Type B pancreatic cell (in vitro differentiated cells): ENCODE data around the gene CIITA. TPM values are rescaled to one million over a fixed set of nuclear protein-coding genes. Genes with fewer than 3 reads are reported as not detected.
"Not testable (repeated sequence)": the region's sequence is repeated elsewhere in the genome, so short reads cannot be mapped to it uniquely, and the experiment has no call there.

Experiments used
- DNase-seq: peaks from one replicate; pipeline ENCODE4 v3.0.0; 2021; ENCODE audit warnings: mixed read lengths; ENCODE audit not compliant: unreplicated experiment; ENCODE audit errors: extremely low spot score
- H3K27ac Mint-ChIP-seq: 2 replicates; pipeline ENCODE4 v1.8.0; 2021; ENCODE audit warnings: mild to moderate bottlenecking, mixed read lengths
- H3K27me3 Mint-ChIP-seq: 2 replicates; pipeline ENCODE4 v1.8.0; 2021; ENCODE audit warnings: mixed read lengths
- H3K36me3 Mint-ChIP-seq: 2 replicates; pipeline ENCODE4 v1.8.0; 2021; ENCODE audit warnings: mixed read lengths
- H3K4me1 Mint-ChIP-seq: one replicate; pipeline ENCODE4 v1.8.0; 2021; ENCODE audit warnings: mixed read lengths; ENCODE audit not compliant: unreplicated experiment
- H3K4me3 Mint-ChIP-seq: 2 replicates; pipeline ENCODE4 v1.8.0; 2021; ENCODE audit warnings: mild to moderate bottlenecking, mixed read lengths
- H3K9me3 Mint-ChIP-seq: 2 replicates; pipeline ENCODE4 v1.8.0; 2021; ENCODE audit warnings: mixed read lengths
- long read RNA-seq: library from polyadenylated mRNA; unstranded; transcript quantifications from one replicate; pipeline ENCODE4 v2.0.0, GENCODE V29; 2020
- total RNA-seq: library from RNA; stranded (reverse); gene quantifications from 2 replicates; pipeline ENCODE4 v1.2.1, GENCODE V29; 2021; ENCODE audit warnings: low replicate concordance
- TF ChIP-seq, protein P1 (sequence below): fragments of 200-600 bp; sonication (generic); conservative IDR thresholded peaks from 2 replicates; pipeline ENCODE4 v1.5.0; 2021; ENCODE audit warnings: antibody characterized with exemption, mild to moderate bottlenecking

CIITA gene, protein sequence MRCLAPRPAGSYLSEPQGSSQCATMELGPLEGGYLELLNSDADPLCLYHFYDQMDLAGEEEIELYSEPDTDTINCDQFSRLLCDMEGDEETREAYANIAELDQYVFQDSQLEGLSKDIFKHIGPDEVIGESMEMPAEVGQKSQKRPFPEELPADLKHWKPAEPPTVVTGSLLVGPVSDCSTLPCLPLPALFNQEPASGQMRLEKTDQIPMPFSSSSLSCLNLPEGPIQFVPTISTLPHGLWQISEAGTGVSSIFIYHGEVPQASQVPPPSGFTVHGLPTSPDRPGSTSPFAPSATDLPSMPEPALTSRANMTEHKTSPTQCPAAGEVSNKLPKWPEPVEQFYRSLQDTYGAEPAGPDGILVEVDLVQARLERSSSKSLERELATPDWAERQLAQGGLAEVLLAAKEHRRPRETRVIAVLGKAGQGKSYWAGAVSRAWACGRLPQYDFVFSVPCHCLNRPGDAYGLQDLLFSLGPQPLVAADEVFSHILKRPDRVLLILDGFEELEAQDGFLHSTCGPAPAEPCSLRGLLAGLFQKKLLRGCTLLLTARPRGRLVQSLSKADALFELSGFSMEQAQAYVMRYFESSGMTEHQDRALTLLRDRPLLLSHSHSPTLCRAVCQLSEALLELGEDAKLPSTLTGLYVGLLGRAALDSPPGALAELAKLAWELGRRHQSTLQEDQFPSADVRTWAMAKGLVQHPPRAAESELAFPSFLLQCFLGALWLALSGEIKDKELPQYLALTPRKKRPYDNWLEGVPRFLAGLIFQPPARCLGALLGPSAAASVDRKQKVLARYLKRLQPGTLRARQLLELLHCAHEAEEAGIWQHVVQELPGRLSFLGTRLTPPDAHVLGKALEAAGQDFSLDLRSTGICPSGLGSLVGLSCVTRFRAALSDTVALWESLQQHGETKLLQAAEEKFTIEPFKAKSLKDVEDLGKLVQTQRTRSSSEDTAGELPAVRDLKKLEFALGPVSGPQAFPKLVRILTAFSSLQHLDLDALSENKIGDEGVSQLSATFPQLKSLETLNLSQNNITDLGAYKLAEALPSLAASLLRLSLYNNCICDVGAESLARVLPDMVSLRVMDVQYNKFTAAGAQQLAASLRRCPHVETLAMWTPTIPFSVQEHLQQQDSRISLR
- total RNA-seq, result not detected in 2 replicates
- long read RNA-seq, partial matches to known transcripts, result 0 of 2 reads
- long read RNA-seq, other reads (novel, unspliced or antisense), result 2 of 2 reads

DNA sequence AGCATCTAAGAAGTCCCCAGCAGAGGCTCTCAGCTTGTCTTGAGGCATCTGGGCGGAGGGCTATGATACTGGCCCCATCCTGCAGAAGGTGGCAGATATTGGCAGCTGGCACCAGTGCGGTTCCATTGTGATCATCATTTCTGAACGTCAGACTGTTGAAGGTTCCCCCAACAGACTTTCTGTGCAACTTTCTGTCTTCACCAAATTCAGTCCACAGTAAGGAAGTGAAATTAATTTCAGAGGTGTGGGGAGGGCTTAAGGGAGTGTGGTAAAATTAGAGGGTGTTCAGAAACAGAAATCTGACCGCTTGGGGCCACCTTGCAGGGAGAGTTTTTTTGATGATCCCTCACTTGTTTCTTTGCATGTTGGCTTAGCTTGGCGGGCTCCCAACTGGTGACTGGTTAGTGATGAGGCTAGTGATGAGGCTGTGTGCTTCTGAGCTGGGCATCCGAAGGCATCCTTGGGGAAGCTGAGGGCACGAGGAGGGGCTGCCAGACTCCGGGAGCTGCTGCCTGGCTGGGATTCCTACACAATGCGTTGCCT lies at the start of gene CIITA:
Gene CIITA (plus strand): TSS at position 404 of the 543 bp plus-strand sequence. CDS start 129 bp downstream, at position 533.
- no peak within 1 kb of the TSS for H3K27ac Mint-ChIP-seq
- no peak within 1 kb of the TSS for H3K4me3 Mint-ChIP-seq
- no peak for DNase-seq
- peaks cover 49% of the 10 kb centered on the region for H3K27me3 Mint-ChIP-seq
- TF ChIP-seq, protein P1, sequence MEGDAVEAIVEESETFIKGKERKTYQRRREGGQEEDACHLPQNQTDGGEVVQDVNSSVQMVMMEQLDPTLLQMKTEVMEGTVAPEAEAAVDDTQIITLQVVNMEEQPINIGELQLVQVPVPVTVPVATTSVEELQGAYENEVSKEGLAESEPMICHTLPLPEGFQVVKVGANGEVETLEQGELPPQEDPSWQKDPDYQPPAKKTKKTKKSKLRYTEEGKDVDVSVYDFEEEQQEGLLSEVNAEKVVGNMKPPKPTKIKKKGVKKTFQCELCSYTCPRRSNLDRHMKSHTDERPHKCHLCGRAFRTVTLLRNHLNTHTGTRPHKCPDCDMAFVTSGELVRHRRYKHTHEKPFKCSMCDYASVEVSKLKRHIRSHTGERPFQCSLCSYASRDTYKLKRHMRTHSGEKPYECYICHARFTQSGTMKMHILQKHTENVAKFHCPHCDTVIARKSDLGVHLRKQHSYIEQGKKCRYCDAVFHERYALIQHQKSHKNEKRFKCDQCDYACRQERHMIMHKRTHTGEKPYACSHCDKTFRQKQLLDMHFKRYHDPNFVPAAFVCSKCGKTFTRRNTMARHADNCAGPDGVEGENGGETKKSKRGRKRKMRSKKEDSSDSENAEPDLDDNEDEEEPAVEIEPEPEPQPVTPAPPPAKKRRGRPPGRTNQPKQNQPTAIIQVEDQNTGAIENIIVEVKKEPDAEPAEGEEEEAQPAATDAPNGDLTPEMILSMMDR, result no peak
- no peaks in the 10 kb centered on the region for H3K9me3 Mint-ChIP-seq
- no peaks in the 10 kb centered on the region for H3K4me1 Mint-ChIP-seq
- H3K36me3 Mint-ChIP-seq, result no peaks in the 10 kb centered on the region

DNA sequence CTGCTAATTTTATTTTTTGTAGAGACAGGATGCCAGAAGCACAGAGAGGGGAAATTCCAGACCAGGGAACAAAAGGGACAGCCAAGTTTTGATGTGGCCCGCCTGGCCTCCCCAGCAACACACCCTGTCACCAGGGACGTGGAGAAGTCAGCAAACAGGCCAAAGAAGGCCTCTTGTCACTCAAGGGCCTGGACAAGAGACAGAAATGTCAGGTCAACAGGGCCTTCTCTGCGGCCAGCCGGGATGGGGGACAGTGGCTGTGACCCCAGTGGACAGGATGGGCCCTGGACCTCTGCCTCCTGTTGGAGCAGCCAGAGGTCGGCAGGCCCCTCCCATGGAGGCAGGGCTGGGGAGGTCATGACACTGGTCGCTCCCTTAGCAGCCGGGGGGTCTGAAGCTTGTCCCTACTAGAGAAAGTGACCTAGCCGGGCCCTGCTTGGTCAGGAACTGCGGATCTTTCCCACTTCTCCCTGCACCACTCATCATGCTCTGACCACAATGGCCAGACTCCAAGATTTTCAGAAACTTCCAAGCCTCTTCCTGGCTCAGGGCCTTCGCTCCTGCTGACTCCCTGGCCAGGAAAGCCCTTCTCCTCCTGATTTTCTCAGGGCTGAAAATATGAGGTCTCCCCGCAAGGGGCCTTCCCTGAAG lies 49.2 kb upstream of the CIITA start:
- TF ChIP-seq, protein P1, result no peak
- H3K4me1 Mint-ChIP-seq, result no peaks in the 10 kb centered on the region
- no peak overlapping the region for H3K4me3 Mint-ChIP-seq
- DNase-seq, result no peak
- no peaks in the 10 kb centered on the region for H3K36me3 Mint-ChIP-seq
- peaks cover 10% of the 10 kb centered on the region for H3K27me3 Mint-ChIP-seq
- no peaks in the 10 kb centered on the region for H3K9me3 Mint-ChIP-seq
- no peak overlapping the region for H3K27ac Mint-ChIP-seq

DNA sequence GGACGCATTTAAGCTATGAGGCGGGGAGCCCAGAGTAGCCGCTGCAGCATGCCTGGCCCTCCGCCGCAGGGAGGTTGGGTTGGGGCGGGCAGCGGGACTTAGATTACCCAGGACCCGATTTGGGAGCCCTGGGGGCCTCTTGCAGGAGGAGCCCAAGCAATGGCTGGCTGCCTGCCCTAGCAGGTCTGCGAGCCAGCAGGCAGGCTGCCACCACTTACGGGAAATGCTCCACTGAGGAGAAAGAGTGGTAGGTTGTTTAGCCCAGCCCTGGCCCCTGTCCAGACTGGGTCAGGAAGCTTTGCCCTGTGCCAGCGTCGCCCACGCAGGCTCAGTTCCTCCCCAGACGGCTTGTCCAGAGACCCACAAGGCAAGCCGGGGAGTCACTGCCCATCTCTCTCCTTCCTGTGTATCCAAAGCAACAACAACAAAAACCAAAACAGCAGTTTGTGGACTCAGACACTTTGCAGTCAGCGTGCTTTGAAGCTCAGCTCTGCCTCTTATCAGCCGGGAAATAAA lies 48.1 kb upstream of the CIITA start:
- Mint-ChIP-seq H3K4me1 (no peaks in the 10 kb centered on the region), H3K27ac (no peak overlapping the region), H3K9me3 (no peaks in the 10 kb centered on the region), H3K36me3 (no peaks in the 10 kb centered on the region), H3K27me3 (peaks cover 10% of the 10 kb centered on the region), H3K4me3 (no peak overlapping the region)
- no peak for DNase-seq
- TF ChIP-seq, protein P1, result no peak

DNA sequence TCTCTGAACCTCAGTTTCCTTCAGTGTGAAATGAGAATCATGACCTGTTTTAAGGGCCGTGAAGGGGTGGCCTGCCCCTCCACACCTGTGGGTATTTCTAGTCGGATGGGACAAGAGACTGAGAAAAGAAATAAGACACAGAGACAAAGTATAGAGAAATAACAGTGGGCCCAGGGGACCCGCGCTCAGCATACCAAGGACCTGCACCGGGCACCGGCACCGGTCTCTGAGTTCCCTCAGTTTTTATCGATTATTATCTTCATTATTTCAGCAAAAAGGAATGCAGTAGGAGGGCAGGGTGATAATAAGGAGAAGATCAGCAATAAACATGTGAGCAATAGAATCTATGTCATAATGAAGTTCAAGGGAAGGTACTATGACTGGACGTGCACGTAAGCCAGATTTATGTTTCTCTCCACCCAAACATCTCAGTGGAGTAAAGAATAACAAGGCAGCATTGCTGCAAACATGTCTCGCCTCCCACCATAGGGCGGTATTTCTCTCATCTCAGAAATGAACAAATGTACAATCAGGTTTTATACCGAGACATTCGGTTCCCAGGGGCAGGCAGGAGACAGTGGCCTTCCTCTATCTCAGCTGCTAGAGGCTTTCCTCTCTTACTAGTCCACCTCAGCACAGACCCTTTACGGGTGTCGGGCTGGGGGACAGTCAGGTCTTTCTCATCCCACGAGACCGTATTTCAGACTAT lies 47.5 kb upstream of the CIITA start:
- not testable (repeated sequence) for H3K9me3 Mint-ChIP-seq, H3K4me3 Mint-ChIP-seq, DNase-seq, H3K27ac Mint-ChIP-seq, H3K36me3 Mint-ChIP-seq, H3K4me1 Mint-ChIP-seq
- H3K27me3 Mint-ChIP-seq, result peaks cover 14% of the 10 kb centered on the region

DNA sequence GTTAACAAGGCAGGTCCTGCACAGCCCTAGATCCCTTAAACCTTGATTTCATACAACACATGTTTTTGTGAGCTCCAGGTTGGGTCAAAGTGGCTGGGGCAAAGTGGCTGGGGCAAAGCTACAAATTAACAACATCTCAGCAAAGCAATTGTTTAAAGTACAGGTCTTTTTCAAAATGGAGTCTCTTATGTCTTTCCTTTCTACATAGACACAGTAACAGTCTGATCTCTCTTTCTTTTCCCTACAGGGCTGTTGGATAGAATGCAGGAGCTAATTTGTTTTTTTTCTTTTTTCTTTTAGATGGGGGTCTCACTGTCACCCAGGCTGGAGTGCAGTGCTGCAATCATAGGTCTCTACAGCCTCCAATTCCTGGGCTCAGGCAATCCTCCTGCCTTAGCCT lies 46.8 kb upstream of the CIITA start:
- H3K4me1 Mint-ChIP-seq, H3K9me3 Mint-ChIP-seq, H3K36me3 Mint-ChIP-seq, DNase-seq, H3K4me3 Mint-ChIP-seq, H3K27ac Mint-ChIP-seq: not testable (repeated sequence)
- H3K27me3 Mint-ChIP-seq, result peaks cover 17% of the 10 kb centered on the region
